H1 (cell line): ENCODE measurements around the gene C9orf50. TPM values are rescaled to one million over a fixed set of nuclear protein-coding genes. Genes with fewer than 3 reads are reported as not detected.

Source experiments
- CTCF ChIA-PET: fragments of 300-600 bp; sonication (Branson Sonifier 250); formaldehyde crosslinking; loops from one replicate; lab custom pipeline; 2021; ENCODE audit not compliant: partially characterized antibody; lab: Charles Lee
- POLR2A ChIA-PET: fragments of 300-600 bp; sonication (Branson Sonifier 250); formaldehyde crosslinking; loops from one replicate; lab custom pipeline; 2021; ENCODE audit warnings: inconsistent platforms; ENCODE audit not compliant: partially characterized antibody; lab: Charles Lee
- DNase-seq, 2 experiments: peaks; one replicate each; pipeline versions ENCODE4 v3.0.0 to v3.0.0-alpha.2; 2010 to 2022; ENCODE audit warnings: low spot score in 2 of 2, low read depth in 1 of 2, mixed read lengths in 1 of 2
- FAIRE-seq: peaks from 2 replicates; lab custom pipeline; 2011; peaks lifted over from hg19 to GRCh38; lab: Jason Lieb, UNC
- H2AFZ ChIP-seq: 2 replicates; pipeline ENCODE4 v1.8.1; 2012; ENCODE audit warnings: low read length, inconsistent platforms
- H2AK5ac ChIP-seq: 2 replicates; pipeline ENCODE4 v1.6.1; 2013; ENCODE audit warnings: low read depth, low read length
- H2BK120ac ChIP-seq: replicated peaks from 2 replicates; pipeline ENCODE3; 2013; ENCODE audit warnings: low read depth, low read length, inconsistent platforms
- H2BK12ac ChIP-seq: 2 replicates; pipeline ENCODE4 v1.6.1; 2013; ENCODE audit warnings: low read depth, low read length
- H2BK15ac ChIP-seq: 2 replicates; pipeline ENCODE4 v1.6.1; 2013; ENCODE audit warnings: low read length
- H2BK20ac ChIP-seq: 2 replicates; pipeline ENCODE4 v1.6.1; 2013; ENCODE audit warnings: low read length
- H2BK5ac ChIP-seq: 2 replicates; pipeline ENCODE4 v1.6.1; 2013; ENCODE audit warnings: low read depth, low read length
- H3K14ac ChIP-seq: 2 replicates; pipeline ENCODE4 v1.6.1; 2013; ENCODE audit warnings: inconsistent platforms; ENCODE audit not compliant: insufficient read length
- H3K18ac ChIP-seq: 2 replicates; pipeline ENCODE4 v1.6.1; 2013; ENCODE audit warnings: low read length; ENCODE audit errors: extremely low read depth
- H3K23ac ChIP-seq: 2 replicates; pipeline ENCODE4 v1.6.1; 2013; ENCODE audit warnings: inconsistent platforms; ENCODE audit not compliant: insufficient read length
- H3K23me2 ChIP-seq: 2 replicates; pipeline ENCODE4 v1.6.1; 2013; ENCODE audit warnings: low read depth, low read length
- H3K27ac ChIP-seq: 2 replicates; pipeline ENCODE4 v1.6.1; 2011; ENCODE audit warnings: low read depth, low read length, inconsistent platforms
- H3K27me3 ChIP-seq, 4 experiments: replicated peaks in 1 of 4; 1 replicate in 1 of 4; 2 replicates in 3 of 4; pipeline versions ENCODE4 v1.6.1 to v1.8.1; 2011 to 2013; ENCODE audit warnings: low read length in 3 of 4, mild to moderate bottlenecking in 3 of 4, inconsistent platforms in 2 of 4, mixed read lengths in 2 of 4, moderate library complexity in 1 of 4; ENCODE audit not compliant: control insufficient read depth in 3 of 4, insufficient read depth in 3 of 4; ENCODE audit errors: extremely low read depth in 1 of 4
- H3K36me3 ChIP-seq, 4 experiments: 2 replicates each; pipeline versions ENCODE4 v1.6.1 to v1.8.1; 2011 to 2013; ENCODE audit warnings: mild to moderate bottlenecking in 4 of 4, low read length in 3 of 4, moderate library complexity in 2 of 4, control low read depth in 1 of 4, inconsistent platforms in 1 of 4; ENCODE audit not compliant: insufficient read depth in 4 of 4, control insufficient read depth in 2 of 4
- H3K4ac ChIP-seq: replicated peaks from 2 replicates; pipeline ENCODE3; 2013; ENCODE audit warnings: low read length, low read depth, mixed read lengths, inconsistent platforms; ENCODE audit not compliant: insufficient read length
- H3K4me1 ChIP-seq, 4 experiments: replicated peaks in 1 of 4; 1 replicate in 1 of 4; 2 replicates in 3 of 4; pipeline versions ENCODE4 v1.6.1 to v1.8.1; 2011 to 2013; ENCODE audit warnings: low read length in 3 of 4, inconsistent platforms in 2 of 4, mixed read lengths in 1 of 4; ENCODE audit not compliant: insufficient read depth in 4 of 4, control insufficient read depth in 3 of 4
- H3K4me2 ChIP-seq, 2 experiments: 2 replicates each; pipeline versions ENCODE4 v1.6.1 to v1.8.1; 2011 to 2013; ENCODE audit warnings: low read depth in 2 of 2, low read length in 2 of 2, control low read depth in 1 of 2, inconsistent platforms in 1 of 2, mild to moderate bottlenecking in 1 of 2; ENCODE audit not compliant: insufficient read depth in 1 of 2
- H3K4me3 ChIP-seq, 4 experiments: fragments of 200-600, 300-600 bp in 1 of 4; sonication (generic), shearing (Covaris generic), sonication (Bioruptor Twin) in 1 of 4; 2 replicates each; pipeline versions ENCODE4 v1.5.1 to v1.8.1; 2011 to 2016; ENCODE audit warnings: low read length in 4 of 4, low read depth in 3 of 4, control low read depth in 2 of 4, inconsistent platforms in 2 of 4, mild to moderate bottlenecking in 2 of 4, mixed read lengths in 1 of 4, moderate library complexity in 1 of 4; ENCODE audit not compliant: insufficient read depth in 2 of 4; ENCODE audit errors: extremely low read depth in 1 of 4
- H3K56ac ChIP-seq: replicated peaks from 2 replicates; pipeline ENCODE3; 2013; ENCODE audit warnings: low read depth, mild to moderate bottlenecking, mixed read lengths, low read length, inconsistent platforms; ENCODE audit not compliant: insufficient read length
- H3K79me1 ChIP-seq: 2 replicates; pipeline ENCODE4 v1.6.1; 2013; ENCODE audit warnings: low read depth, low read length, control low read depth
- H3K79me2 ChIP-seq, 2 experiments: 2 replicates each; pipeline versions ENCODE4 v1.6.1 to v1.8.1; 2012 to 2013; ENCODE audit warnings: low read length in 2 of 2, mild to moderate bottlenecking in 2 of 2, inconsistent platforms in 1 of 2; ENCODE audit not compliant: insufficient read depth in 2 of 2, control insufficient read depth in 1 of 2
- H3K9ac ChIP-seq, 4 experiments: replicated peaks in 1 of 4; 1 replicate in 1 of 4; 2 replicates in 3 of 4; pipeline versions ENCODE4 v1.6.1 to v1.8.1; 2011 to 2013; ENCODE audit warnings: low read depth in 3 of 4, low read length in 3 of 4, control low read depth in 2 of 4, mild to moderate bottlenecking in 2 of 4, moderate library complexity in 2 of 4, inconsistent platforms in 1 of 4; ENCODE audit errors: extremely low read depth in 1 of 4
- H3K9me3 ChIP-seq, 2 experiments: 2 replicates each; pipeline versions ENCODE4 v1.6.1 to v1.8.1; 2012 to 2013; ENCODE audit warnings: mild to moderate bottlenecking in 2 of 2, moderate library complexity in 2 of 2, control low read depth in 1 of 2, inconsistent platforms in 1 of 2, low read depth in 1 of 2, low read length in 1 of 2, mixed read lengths in 1 of 2; ENCODE audit not compliant: insufficient read depth in 2 of 2
- H4K20me1 ChIP-seq, 2 experiments: replicated peaks in 1 of 2; 2 replicates each; pipeline versions ENCODE3 to v1.8.1; 2011 to 2013; ENCODE audit warnings: inconsistent platforms in 2 of 2, low read length in 2 of 2, mild to moderate bottlenecking in 1 of 2; ENCODE audit not compliant: insufficient read depth in 2 of 2, control insufficient read depth in 1 of 2
- H4K5ac ChIP-seq: 2 replicates; pipeline ENCODE4 v1.6.1; 2013; ENCODE audit warnings: low read length, low read depth, mixed read lengths, inconsistent platforms; ENCODE audit not compliant: insufficient read length
- H4K8ac ChIP-seq: 2 replicates; pipeline ENCODE4 v1.8.0; 2013; ENCODE audit warnings: mild to moderate bottlenecking, moderate library complexity, low read length, inconsistent platforms; ENCODE audit not compliant: insufficient read depth; ENCODE audit errors: extremely low read depth
- H4K91ac ChIP-seq: replicated peaks from 2 replicates; pipeline ENCODE3; 2013; ENCODE audit warnings: low read length, mixed read lengths, inconsistent platforms; ENCODE audit not compliant: insufficient read length
- BACH1 ChIP-seq: IDR thresholded peaks from 2 replicates; pipeline ENCODE4 v1.6.1; 2012; ENCODE audit warnings: low read length, improper control_type of control experiment
- CHD2 ChIP-seq: IDR thresholded peaks from 2 replicates; pipeline ENCODE4 v1.6.1; 2012; ENCODE audit warnings: low read length, improper control_type of control experiment
- CREB1 ChIP-seq: IDR thresholded peaks from 2 replicates; pipeline ENCODE4 v1.6.1; 2012; ENCODE audit warnings: inconsistent platforms
- CTBP2 ChIP-seq: IDR thresholded peaks from 2 replicates; pipeline ENCODE4 v1.7.0; 2011; ENCODE audit warnings: borderline replicate concordance, mild to moderate bottlenecking, moderate library complexity, mixed read lengths, low read length; ENCODE audit not compliant: insufficient read depth, insufficient read length
- HDAC2 ChIP-seq, 2 experiments: fragments of 300-600 bp in 1 of 2; sonication (generic) in 1 of 2; IDR thresholded peaks; 2 replicates each; pipeline ENCODE4 v1.6.1; 2011 to 2012; ENCODE audit warnings: low read depth in 2 of 2, low read length in 2 of 2, mild to moderate bottlenecking in 2 of 2, moderate library complexity in 2 of 2, borderline replicate concordance in 1 of 2, inconsistent platforms in 1 of 2
- KDM4A ChIP-seq: IDR thresholded peaks from one replicate; pipeline ENCODE4 v1.7.1; 2012; ENCODE audit warnings: low read depth, mild to moderate bottlenecking, moderate library complexity, low read length, inconsistent platforms; ENCODE audit not compliant: severe bottlenecking
- KDM5A ChIP-seq: fragments of 200-600 bp; IDR thresholded peaks from 2 replicates; pipeline ENCODE4 v1.7.1; 2012; ENCODE audit warnings: mild to moderate bottlenecking, low read length, inconsistent platforms, mixed read lengths
- POLR2A ChIP-seq, 2 experiments: IDR thresholded peaks; 1 replicate in 1 of 2; 2 replicates in 1 of 2; pipeline ENCODE4 v1.6.1; 2011; ENCODE audit warnings: low read depth in 2 of 2, low read length in 2 of 2, mild to moderate bottlenecking in 2 of 2; ENCODE audit errors: control extremely low read depth in 1 of 2
- POU5F1 ChIP-seq: IDR thresholded peaks from 2 replicates; pipeline ENCODE4 v1.6.1; 2011; ENCODE audit warnings: low read depth, mild to moderate bottlenecking, low read length, moderate library complexity
- SP2 ChIP-seq: IDR thresholded peaks from 2 replicates; pipeline ENCODE4 v1.6.1; 2012; ENCODE audit warnings: mild to moderate bottlenecking, low read length, inconsistent platforms
- TEAD4 ChIP-seq: IDR thresholded peaks from 2 replicates; pipeline ENCODE4 v1.6.1; 2012; ENCODE audit warnings: low read depth, low read length, inconsistent platforms, mixed read lengths
- WGBS, 2 experiments: shearing (Covaris generic) in 1 of 2; methylation state at CpG; one replicate each; pipeline versions ENCODE4 v1.1.6 to v1.1.7; 2013 to 2015; ENCODE audit warnings: low lambda C conversion rate in 2 of 2, mixed read lengths in 2 of 2, inconsistent platforms in 1 of 2, low coverage in 1 of 2, missing lambda C conversion rate in 1 of 2; ENCODE audit not compliant: insufficient replicate concordance in 2 of 2, insufficient coverage in 1 of 2, insufficient read length in 1 of 2; ENCODE audit errors: extremely low coverage in 1 of 2, missing lambda C conversion rate in 1 of 2; 5-methylcytosine and 5-hydroxymethylcytosine counted together
- polyA plus RNA-seq, 7 experiments: library from polyadenylated mRNA; depleted of rRNA in 3 of 7; stranded (reverse) in 5 of 7; unstranded in 2 of 7; fragments of >200 nt in 5 of 7; fragments of 200-250 nt in 2 of 7; gene quantifications; 1 replicate in 5 of 7; 2 replicates in 1 of 7; 4 replicates in 1 of 7; pipeline versions ENCODE4 v1.2.1 to v1.2.3, GENCODE V29; 2011 to 2013; ENCODE audit warnings: missing spikeins in 2 of 7, mixed read lengths in 2 of 7
- total RNA-seq: library from RNA; stranded (reverse); fragmentation: NEBNext Ultra II Directional; extraction: Animal tissue kit (Norgen Biotek cat#: 25700); gene quantifications from 2 replicates; pipeline ENCODE4 v1.2.1, GENCODE V29; 2021

C9orf50 gene
- total and polyA plus RNA-seq, 2 of the 8 experiments (the other 6 are each of a cell fraction or from before 2014, with no cell fraction given) = not detected

DNA sequence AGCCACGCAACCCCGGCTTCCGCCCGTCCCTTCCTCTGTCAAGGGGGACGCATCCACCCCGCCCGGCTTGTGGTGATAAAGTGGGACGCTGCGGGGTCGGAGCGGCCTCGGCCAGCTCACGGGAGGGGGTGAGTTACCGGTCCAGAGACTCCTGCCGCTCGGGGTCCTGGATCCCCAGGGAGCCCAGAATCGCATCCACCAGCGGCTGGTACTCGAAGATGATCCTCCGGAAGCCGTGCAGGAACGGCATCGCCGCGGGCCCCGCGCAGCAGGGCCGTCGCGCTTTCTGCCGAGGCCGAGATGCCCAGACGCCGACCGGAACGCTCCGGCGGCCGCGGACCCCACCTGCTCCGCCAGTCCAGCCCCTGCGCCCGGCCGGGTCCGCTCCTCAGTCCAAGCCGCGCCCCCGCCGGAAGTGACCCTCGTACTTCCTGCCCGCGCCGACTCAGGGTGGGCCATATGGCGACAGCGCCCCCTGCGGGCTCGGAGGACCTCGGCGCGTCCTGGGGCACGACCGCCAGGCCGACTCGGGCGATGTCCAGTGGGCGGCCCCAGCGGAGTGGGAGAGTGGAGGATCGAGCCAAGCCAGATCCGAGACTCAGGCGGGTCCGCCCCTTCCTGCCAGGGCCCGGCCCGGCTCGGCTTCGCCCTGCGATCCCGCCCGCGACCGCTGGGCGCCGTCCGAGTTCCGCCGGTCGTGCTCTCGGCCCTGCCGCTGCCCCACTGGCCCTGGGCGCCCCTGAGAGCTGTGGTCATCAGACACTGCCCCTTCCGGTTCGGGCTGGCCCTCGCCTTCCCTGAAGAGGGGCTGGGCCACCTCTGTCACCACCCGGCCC, 21.1 kb upstream of the C9orf50 start, which contains the start of gene ASB6:
TSS of gene ASB6 (minus strand) at position 402 of the 836 bp plus-strand sequence. CDS start at position 250, 152 bp downstream.
- H2BK120ac ChIP-seq = no peak within 1 kb of the TSS
- POLR2A ChIA-PET = interaction anchor here (0.9 to 8.2 kb wide), 2 partner anchors 9 to 15 kb away, joined by 3 to 95 read pairs; partner anchors contain the start of gene NTMT1
- TF ChIP-seq POU5F1 (no peak), POLR2A (IDR thresholded peaks at IDR 0.05; ENCODE audit: control extremely low read depth in 1 of 2, low read depth in 2 of 2, low read length in 2 of 2) (peak in 1 of 2 experiments; percentile 62; a peak in 1 of 3 replicates), SP2 (peak; percentile 81), CHD2 (no peak; the same call in 1 of the 2 replicates), CTBP2 (no peak), KDM5A (0 out of 2 replicates have a peak, but pooled peaks have one; percentile 62), KDM4A (peak; percentile 83), BACH1 (peak; percentile 96), HDAC2 (IDR thresholded peaks at IDR 0.05; ENCODE audit: borderline replicate concordance in 1 of 2, low read depth in 2 of 2, low read length in 2 of 2) (peak; percentile 92 to 95; a peak in 3 of 4 replicates), CREB1 (peak; percentile 78), TEAD4 (0 out of 2 replicates have a peak, but pooled peaks have one; percentile 4)

More for the DNA sequence above, 21.1 kb upstream of the C9orf50 start, which contains the start of gene ASB6:
- Histone ChIP-seq H2BK5ac (0 out of 2 replicates have a peak within 1 kb of the TSS, but pooled peaks have one; percentile 20), H3K79me2 (peaks cover 0 to 13% of the 10 kb centered on the region in 2 experiments; a peak in 2 of 4 replicates), H2BK15ac (no peak within 1 kb of the TSS), H4K20me1 (peaks cover 6 to 14% of the 10 kb centered on the region in 2 experiments), H3K4me3 (peak within 1 kb of the TSS; percentile 66 to 98 (median 84)), H2BK12ac (no peak within 1 kb of the TSS), H3K18ac (peak within 1 kb of the TSS; percentile 71), H3K36me3 (peaks cover 0 to 18% (median 9%) of the 10 kb centered on the region in 4 experiments; a peak in 5 of 8 replicates), H4K8ac (peak within 1 kb of the TSS; percentile 81), H4K5ac (peak within 1 kb of the TSS; percentile 53), H2AK5ac (no peak within 1 kb of the TSS), H3K14ac (no peak within 1 kb of the TSS), H3K4me1 (peaks cover 0 to 10% (median 6%) of the 10 kb centered on the region in 4 experiments; a peak in 4 of 7 replicates), H4K91ac (peak within 1 kb of the TSS; percentile 91), H3K4ac (peak within 1 kb of the TSS; percentile 15), H3K9me3 (no peaks in the 10 kb centered on the region), H3K79me1 (peaks cover 4% of the 10 kb centered on the region), H3K4me2 (peak within 1 kb of the TSS; percentile 87 to 94), H2AFZ (peak within 1 kb of the TSS; percentile 96), H3K56ac (no peak within 1 kb of the TSS), H3K23me2 (peaks cover 8% of the 10 kb centered on the region; the same call in 1 of the 2 replicates), H3K27me3 (no peaks in the 10 kb centered on the region), H3K9ac (peak within 1 kb of the TSS; percentile 42 to 82 (median 70)), H3K27ac (no peak within 1 kb of the TSS), H3K23ac (no peak within 1 kb of the TSS), H2BK20ac (no peak within 1 kb of the TSS)
- WGBS, 2 experiments = 2% methylated on average over 55 of the region's 93 CpGs; no CpG with 5 or more reads in 1 of the 2 experiments
- DNase-seq (peak; percentile 83 to 100), FAIRE-seq (no peak)
- CTCF ChIA-PET = interaction anchor here (0.6 to 6.5 kb wide), 26 partner anchors 9 to 529 kb away, joined by 3 to 56 read pairs (median 4); partner anchors contain the start of gene NTMT1
